ENCODE data around the gene CD74. TPM values are rescaled to one million over a fixed set of nuclear protein-coding genes. Genes with fewer than 3 reads are reported as not detected.
"Not testable (repeated sequence)": the region's sequence is repeated elsewhere in the genome, so short reads cannot be mapped to it uniquely, and the experiment has no call there.

Gene CD74
- total RNA-seq, 2 experiments from 2014 or later = 395 to 407 TPM

- Mint-ChIP-seq H3K27me3 (ENCODE audit: low read depth) (peaks cover 2% of the 10 kb centered on the region), H3K4me3 (no peak overlapping the region), H3K27ac (no peak overlapping the region), H3K9me3 (ENCODE audit: insufficient read depth) (no peaks in the 10 kb centered on the region), H3K36me3 (ENCODE audit: low read depth) (peaks cover 37% of the 10 kb centered on the region), H3K4me1 (ENCODE audit: low read depth) (peaks cover 22% of the 10 kb centered on the region)
- POLR2A ChIA-PET = interaction anchor here (1.3 kb wide), 1 partner anchor 29 kb away, joined by 6 read pairs; the partner anchor contains the start of gene CD74
- no peak for DNase-seq
- no peak for ATAC-seq
- CTCF ChIA-PET = interaction anchor here (1.0 to 1.9 kb wide), 2 partner anchors 9 to 43 kb away, joined by 3 to 4 read pairs; no protein-coding TSS in a partner anchor
Measured at GRCh38 chr5:150440948-150441812, 28.5 kb upstream of the CD74 start.

DNA sequence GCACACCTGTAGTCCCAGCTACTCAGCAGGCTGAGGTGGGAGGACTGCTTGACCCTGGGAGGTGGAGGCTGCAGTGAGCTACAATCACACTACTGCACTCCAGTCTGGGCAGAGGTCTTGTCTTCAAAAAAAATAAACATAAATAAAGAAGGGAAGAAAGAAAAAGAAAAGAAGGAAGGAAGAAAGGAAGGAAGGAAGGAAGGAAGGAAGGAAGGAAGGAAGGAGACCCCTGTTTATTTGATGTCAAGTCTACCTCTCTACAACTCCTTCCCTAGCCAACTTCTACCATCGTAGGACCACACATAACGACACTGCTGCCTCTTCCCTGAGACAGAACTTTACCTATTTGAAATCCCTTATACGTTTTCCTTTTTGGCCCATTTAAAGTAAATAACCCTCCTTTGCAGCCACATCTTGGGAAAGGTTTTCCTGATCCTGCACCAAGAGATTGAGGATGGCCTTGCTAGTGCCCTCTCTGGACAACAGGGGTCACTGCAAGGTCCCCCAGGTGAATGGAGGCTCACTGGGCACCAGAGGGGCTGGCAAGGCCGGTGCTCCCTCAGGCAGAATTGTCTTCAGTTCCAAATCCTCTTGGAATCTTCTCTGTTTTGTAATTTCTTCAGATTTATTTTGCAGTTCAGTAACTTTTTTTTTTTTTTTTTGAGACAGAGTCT is 26.3 kb upstream of the CD74 start:
- ChIA-PET POLR2A (interaction anchor here (1.2 kb wide), 1 partner anchor 10 kb away, joined by 7 read pairs; the partner anchor contains the start of gene RPS14), CTCF (interaction anchor here (1.3 kb wide), 1 partner anchor 23 kb away, joined by 4 read pairs; no protein-coding TSS in a partner anchor)
- no peak overlapping the region for H3K4me3 Mint-ChIP-seq
- ATAC-seq = no peak
- H3K36me3 Mint-ChIP-seq (ENCODE audit: low read depth) = peaks cover 22% of the 10 kb centered on the region
- peaks cover 2% of the 10 kb centered on the region for H3K27me3 Mint-ChIP-seq (ENCODE audit: low read depth)
- no peaks in the 10 kb centered on the region for H3K9me3 Mint-ChIP-seq (ENCODE audit: insufficient read depth)
- no peak overlapping the region for H3K27ac Mint-ChIP-seq
- DNase-seq = no peak
- H3K4me1 Mint-ChIP-seq (ENCODE audit: low read depth) = peaks cover 20% of the 10 kb centered on the region

GRCh38 chr5:150436141-150436680 is 23.5 kb upstream of the CD74 start:
- CTCF ChIA-PET = interaction anchor here (0.6 to 2.7 kb wide), 22 partner anchors 9 to 322 kb away, joined by 3 to 42 read pairs (median 4); partner anchors contain the start of genes CD74, DCTN4 and RPS14
- Mint-ChIP-seq H3K4me3 (peak overlapping the region; percentile 41), H3K4me1 (ENCODE audit: low read depth) (peaks cover 11% of the 10 kb centered on the region), H3K36me3 (ENCODE audit: low read depth) (no peaks in the 10 kb centered on the region), H3K27me3 (ENCODE audit: low read depth) (peaks cover 2% of the 10 kb centered on the region), H3K27ac (peak overlapping the region; percentile 82), H3K9me3 (ENCODE audit: insufficient read depth) (no peaks in the 10 kb centered on the region)
- POLR2A ChIA-PET = interaction anchor here (1.0 to 1.3 kb wide), 2 partner anchors 13 to 24 kb away, joined by 6 to 8 read pairs; partner anchors contain the start of genes CD74 and RPS14
- DNase-seq (peak; percentile 95), ATAC-seq (peak; percentile 99)

GRCh38 chr5:150434464-150434863 is 21.8 kb upstream of the CD74 start:
- H3K36me3 Mint-ChIP-seq (ENCODE audit: low read depth) = no peaks in the 10 kb centered on the region
- no peak for ATAC-seq
- no peak for DNase-seq
- CTCF ChIA-PET = interaction anchor here (1.3 to 2.0 kb wide), 3 partner anchors 16 to 37 kb away, joined by 5 to 12 read pairs (median 8); partner anchors contain the start of gene CD74
- peaks cover 2% of the 10 kb centered on the region for H3K27me3 Mint-ChIP-seq (ENCODE audit: low read depth)
- POLR2A ChIA-PET = interaction anchor here (0.5 to 1.7 kb wide), 2 partner anchors 23 to 59 kb away, joined by 4 to 7 read pairs; no protein-coding TSS in a partner anchor
- H3K4me3 Mint-ChIP-seq = no peak overlapping the region
- no peak overlapping the region for H3K27ac Mint-ChIP-seq
- no peaks in the 10 kb centered on the region for H3K9me3 Mint-ChIP-seq (ENCODE audit: insufficient read depth)
- H3K4me1 Mint-ChIP-seq (ENCODE audit: low read depth) = peaks cover 11% of the 10 kb centered on the region

DNA sequence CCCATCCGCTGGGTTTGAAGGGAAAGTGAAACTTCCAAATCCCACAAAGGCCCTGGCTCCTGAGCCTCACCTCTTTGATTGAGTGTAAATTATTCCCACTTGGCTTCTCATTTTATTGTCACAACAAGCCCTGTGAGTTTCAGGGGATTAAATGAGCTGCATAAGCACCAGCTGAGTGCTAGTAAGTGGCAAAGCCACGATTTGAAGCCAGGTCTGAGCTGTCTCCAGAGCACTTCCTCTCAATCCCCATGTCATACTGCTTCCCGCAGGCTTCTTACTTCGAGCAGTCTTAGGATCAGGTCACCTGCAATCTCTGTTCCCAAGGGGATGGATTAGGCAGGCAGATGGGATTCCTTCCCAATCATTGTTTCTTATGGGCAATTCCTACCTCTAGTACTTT is 18.9 kb upstream of the CD74 start:
- Mint-ChIP-seq H3K4me3 (no peak overlapping the region), H3K36me3 (ENCODE audit: low read depth) (no peaks in the 10 kb centered on the region), H3K27ac (no peak overlapping the region), H3K9me3 (ENCODE audit: insufficient read depth) (no peaks in the 10 kb centered on the region), H3K27me3 (ENCODE audit: low read depth) (no peaks in the 10 kb centered on the region), H3K4me1 (ENCODE audit: low read depth) (peaks cover 9% of the 10 kb centered on the region)
- CTCF ChIA-PET = interaction anchor here (0.9 to 1.0 kb wide), 2 partner anchors 18 to 34 kb away, joined by 3 to 6 read pairs; partner anchors contain the start of gene RPS14
- POLR2A ChIA-PET = interaction anchor here (1.0 kb wide), 1 partner anchor 33 kb away, joined by 3 read pairs; no protein-coding TSS in a partner anchor
- DNase-seq (no peak), ATAC-seq (no peak)

- Mint-ChIP-seq H3K4me3 (no peak overlapping the region), H3K27me3 (ENCODE audit: low read depth) (no peaks in the 10 kb centered on the region), H3K9me3 (ENCODE audit: insufficient read depth) (no peaks in the 10 kb centered on the region), H3K36me3 (ENCODE audit: low read depth) (no peaks in the 10 kb centered on the region), H3K4me1 (ENCODE audit: low read depth) (peaks cover 4% of the 10 kb centered on the region), H3K27ac (no peak overlapping the region)
- ATAC-seq = no peak
- no peak for DNase-seq
- CTCF ChIA-PET = interaction anchor here (0.9 kb wide), 1 partner anchor 19 kb away, joined by 3 read pairs; the partner anchor contains the start of gene RPS14
- POLR2A ChIA-PET = no interaction called here
Measured at GRCh38 chr5:150431048-150431447, 18.3 kb upstream of the CD74 start.

GRCh38 chr5:150429410-150429873 is 16.7 kb upstream of the CD74 start:
- Mint-ChIP-seq H3K27me3 (ENCODE audit: low read depth) (no peaks in the 10 kb centered on the region), H3K9me3 (ENCODE audit: insufficient read depth) (no peaks in the 10 kb centered on the region), H3K4me3 (no peak overlapping the region), H3K27ac (no peak overlapping the region), H3K4me1 (ENCODE audit: low read depth) (no peaks in the 10 kb centered on the region), H3K36me3 (ENCODE audit: low read depth) (no peaks in the 10 kb centered on the region)
- POLR2A ChIA-PET = interaction anchor here (0.9 kb wide), 1 partner anchor 18 kb away, joined by 3 read pairs; no protein-coding TSS in a partner anchor
- ATAC-seq (no peak), DNase-seq (no peak)
- CTCF ChIA-PET = no interaction called here

DNA sequence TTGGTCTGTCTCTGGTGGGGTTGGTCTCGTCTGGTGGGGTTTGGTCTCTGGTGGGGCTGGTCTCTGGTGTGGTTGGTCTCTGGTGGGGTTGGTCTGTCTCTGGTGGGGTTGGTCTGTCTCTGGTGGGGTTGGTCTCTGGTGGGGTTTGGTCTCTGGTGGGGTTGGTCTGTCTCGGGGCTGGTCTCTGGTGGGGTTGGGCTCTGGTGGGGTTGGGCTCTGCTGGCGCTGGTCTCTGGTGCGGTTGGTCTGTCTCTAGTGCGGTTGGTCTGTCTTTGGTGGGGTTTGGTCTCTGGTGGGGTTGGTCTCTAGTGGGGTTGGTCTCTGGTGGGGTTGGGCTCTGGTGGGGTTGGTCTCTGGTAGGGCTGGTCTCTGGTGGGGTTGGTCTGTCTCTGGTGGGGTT is 16.3 kb upstream of the CD74 start:
- CTCF ChIA-PET = no interaction called here
- ATAC-seq (no peak), DNase-seq (no peak)
- Mint-ChIP-seq H3K27me3 (ENCODE audit: low read depth) (no peaks in the 10 kb centered on the region), H3K4me1 (ENCODE audit: low read depth) (no peaks in the 10 kb centered on the region), H3K36me3 (ENCODE audit: low read depth) (no peaks in the 10 kb centered on the region), H3K27ac (no peak overlapping the region), H3K4me3 (no peak overlapping the region), H3K9me3 (ENCODE audit: insufficient read depth) (no peaks in the 10 kb centered on the region)
- POLR2A ChIA-PET = interaction anchor here (0.9 kb wide), 1 partner anchor 18 kb away, joined by 3 read pairs; no protein-coding TSS in a partner anchor

DNA sequence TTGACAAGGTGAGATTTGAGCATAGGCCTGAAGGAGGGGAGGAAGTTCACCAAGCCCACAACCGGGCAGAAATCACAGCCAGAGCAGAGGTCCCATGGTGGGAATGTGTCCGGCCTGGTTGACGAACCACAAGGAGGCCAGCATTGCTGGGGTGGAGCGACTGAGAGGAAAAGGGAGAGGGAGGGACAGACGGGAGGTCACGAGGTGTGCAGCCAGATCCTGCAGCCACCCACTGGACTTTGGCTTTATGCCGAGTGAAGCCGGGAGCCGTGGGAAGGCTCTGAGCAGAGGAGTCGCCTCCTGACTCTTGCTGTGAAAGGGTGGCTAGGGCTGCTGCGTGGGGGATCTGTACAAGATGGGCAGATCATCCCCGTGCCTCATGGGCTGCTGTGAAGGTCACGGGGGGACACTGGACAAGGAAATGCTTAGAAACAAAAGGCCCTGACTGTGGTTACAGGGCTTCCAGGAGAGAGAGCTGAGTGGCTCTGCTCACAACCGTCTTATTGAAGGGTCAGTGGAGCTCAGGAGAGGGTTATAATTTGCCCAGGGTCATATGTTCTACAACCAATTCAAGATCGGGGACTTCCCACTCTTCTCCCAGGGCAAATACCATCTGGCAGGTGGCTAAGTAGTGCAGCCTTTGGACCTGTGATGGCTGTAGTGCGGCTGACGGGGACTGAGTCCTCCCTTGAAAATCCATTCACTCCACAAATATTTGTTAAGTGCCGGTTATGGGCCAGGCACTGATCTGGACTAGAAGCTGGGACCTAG is 15.6 kb upstream of the CD74 start:
- no peaks in the 10 kb centered on the region for H3K4me1 Mint-ChIP-seq (ENCODE audit: low read depth)
- no peak for DNase-seq
- ChIA-PET POLR2A (interaction anchor here (1.6 kb wide), 1 partner anchor 21 kb away, joined by 3 read pairs; the partner anchor contains the start of gene RPS14), CTCF (interaction anchor here (1.1 to 1.6 kb wide), 2 partner anchors 8 to 18 kb away, joined by 3 read pairs; no protein-coding TSS in a partner anchor)
- H3K9me3 Mint-ChIP-seq (ENCODE audit: insufficient read depth) = no peaks in the 10 kb centered on the region
- no peak overlapping the region for H3K27ac Mint-ChIP-seq
- no peaks in the 10 kb centered on the region for H3K27me3 Mint-ChIP-seq (ENCODE audit: low read depth)
- H3K4me3 Mint-ChIP-seq = no peak overlapping the region
- H3K36me3 Mint-ChIP-seq (ENCODE audit: low read depth) = no peaks in the 10 kb centered on the region
- ATAC-seq = no peak

DNA sequence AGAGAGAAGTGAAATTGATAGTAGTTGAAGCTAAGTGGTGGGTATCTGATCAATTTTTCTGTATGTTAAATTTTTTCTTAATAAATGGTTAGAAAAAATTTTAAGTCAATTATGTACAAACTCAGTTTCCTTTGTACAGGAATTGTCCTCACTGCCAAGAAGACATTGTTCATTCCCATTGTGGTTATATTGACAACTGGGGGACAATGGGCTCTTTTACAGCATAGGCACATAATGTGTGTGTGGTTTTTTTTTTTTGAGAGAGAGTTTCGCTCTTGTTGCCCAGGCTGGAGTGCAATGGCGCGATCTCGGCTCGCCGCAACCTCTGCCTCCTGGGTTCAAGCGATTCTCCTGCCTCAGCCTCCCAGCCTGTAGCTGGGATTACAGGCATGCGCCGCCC is 13.5 kb upstream of the CD74 start:
- H3K4me3 Mint-ChIP-seq; H3K9me3 Mint-ChIP-seq (ENCODE audit: insufficient read depth); H3K27me3 Mint-ChIP-seq (ENCODE audit: low read depth); ATAC-seq; H3K27ac Mint-ChIP-seq; H3K36me3 Mint-ChIP-seq (ENCODE audit: low read depth); POLR2A ChIA-PET; H3K4me1 Mint-ChIP-seq (ENCODE audit: low read depth); DNase-seq; CTCF ChIA-PET: not testable (repeated sequence)

GRCh38 chr5:150422758-150423157 is 10.0 kb upstream of the CD74 start:
- H3K9me3 Mint-ChIP-seq (ENCODE audit: insufficient read depth) = no peaks in the 10 kb centered on the region
- no peak for DNase-seq
- ATAC-seq = no peak
- no peaks in the 10 kb centered on the region for H3K27me3 Mint-ChIP-seq (ENCODE audit: low read depth)
- no peaks in the 10 kb centered on the region for H3K36me3 Mint-ChIP-seq (ENCODE audit: low read depth)
- no peak overlapping the region for H3K27ac Mint-ChIP-seq
- POLR2A ChIA-PET = interaction anchor here (1.2 to 1.5 kb wide), 2 partner anchors 10 to 17 kb away, joined by 3 to 4 read pairs; partner anchors contain the start of gene CD74
- peaks cover 7% of the 10 kb centered on the region for H3K4me1 Mint-ChIP-seq (ENCODE audit: low read depth)
- CTCF ChIA-PET = no interaction called here
- no peak overlapping the region for H3K4me3 Mint-ChIP-seq

Data from activated CD8-positive, alpha-beta T cell treated with anti-CD3 and anti-CD28 coated beads, Interleukin-2, amount 10 ng/mL, durations not matched to agents 7 days and 5 days (primary cell).